Thyroid gland (tissue), 4 donors: ENCODE measurements around the gene GDA. TPM values are rescaled to one million over a fixed set of nuclear protein-coding genes. Genes with fewer than 3 reads are reported as not detected.

Experiments
- DNase-seq, 2 donors: peaks; one replicate each; pipeline ENCODE4 v3.0.0-alpha.2; 2019
- H3K27ac ChIP-seq, 3 donors: fragments of 200-600 bp; sonication (generic); 1 replicate in 2 of 3; 2 replicates in 1 of 3; pipeline ENCODE4 v1.5.1; 2016 to 2019; ENCODE audit warnings: mild to moderate bottlenecking in 1 of 3, moderate library complexity in 1 of 3
- H3K27me3 ChIP-seq: fragments of 200-600 bp; sonication (generic); one replicate; pipeline ENCODE4 v1.5.1; 2019
- H3K36me3 ChIP-seq, 2 donors: fragments of 200-600 bp; sonication (generic); one replicate each; pipeline ENCODE4 v1.5.1; 2016 to 2019
- H3K4me1 ChIP-seq, 2 donors: fragments of 200-600 bp; sonication (generic); one replicate each; pipeline ENCODE4 v1.5.1; 2017 to 2019
- H3K4me3 ChIP-seq, 3 donors: fragments of 200-600 bp; sonication (generic); replicated peaks in 1 of 3; 1 replicate in 2 of 3; 2 replicates in 1 of 3; pipeline ENCODE4 v1.5.1; 2016; ENCODE audit warnings: mild to moderate bottlenecking in 1 of 3
- H3K9me3 ChIP-seq: fragments of 200-600 bp; sonication (generic); one replicate; pipeline ENCODE4 v1.5.1; 2017
- POLR2A ChIP-seq, 2 donors: fragments of 450-650 bp; IDR thresholded peaks; one replicate each; pipeline ENCODE4 v1.6.1; 2017; ENCODE audit warnings: antibody characterized with exemption in 2 of 2, mild to moderate bottlenecking in 2 of 2, moderate library complexity in 1 of 2
- WGBS, 2 donors: methylation state at CpG; one replicate each; pipeline ENCODE4 v1.1.5; 2017; 5-methylcytosine and 5-hydroxymethylcytosine counted together
- intact Hi-C: fragments of 100-400 bp; cut with DNase I; formaldehyde crosslinking; loops from one replicate; pipeline ENCODE4 v1.15.1; 2023
- total RNA-seq, 4 donors: library from RNA; depleted of rRNA; stranded (reverse); fragments of >200 nt; gene quantifications; one replicate each; pipeline ENCODE4 v1.2.3, GENCODE V29; 2016
- TF ChIP-seq, protein P1 (sequence below), 6 experiments: fragments of 200-600 bp in 3 of 6; fragments of 450-650 bp in 3 of 6; sonication (generic) in 3 of 6; IDR thresholded peaks; one replicate each; pipeline ENCODE4 v1.5.1; 2016 to 2019; ENCODE audit warnings: antibody characterized with exemption in 6 of 6, mild to moderate bottlenecking in 2 of 6, inconsistent platforms in 1 of 6, moderate library complexity in 1 of 6

Gene GDA
- total RNA-seq, 4 donors from 2014 or later: 0.78 TPM; not detected in 3

DNA sequence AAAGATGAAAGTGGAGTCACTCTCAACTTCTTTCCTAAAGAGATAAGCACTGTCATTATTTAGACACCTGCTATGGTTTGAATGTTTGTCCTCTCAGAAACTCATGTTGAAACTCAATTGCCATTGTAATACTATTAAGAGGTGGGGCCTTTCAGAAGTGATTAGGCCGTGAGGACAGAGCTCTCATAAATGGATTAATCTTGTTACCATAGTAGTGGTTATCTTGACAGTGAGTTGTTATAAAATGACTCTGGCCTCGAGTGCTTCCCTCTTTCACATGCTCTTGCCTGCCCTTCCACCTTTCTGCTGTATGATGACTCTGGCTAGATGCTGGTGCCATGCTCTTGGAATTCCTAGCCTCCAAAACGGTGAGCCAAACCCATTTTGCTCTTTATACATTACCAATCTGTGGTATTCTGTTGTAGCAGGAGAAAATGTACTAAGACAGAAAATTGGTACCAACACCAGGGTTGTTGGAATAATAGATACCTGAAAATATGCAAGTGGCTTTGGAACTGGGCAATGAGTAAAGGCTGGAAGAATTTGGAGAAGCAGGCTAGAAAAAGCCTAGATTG, 38.0 kb downstream of the GDA start:
- DNase-seq: no peak
- TF ChIP-seq, protein P1, sequence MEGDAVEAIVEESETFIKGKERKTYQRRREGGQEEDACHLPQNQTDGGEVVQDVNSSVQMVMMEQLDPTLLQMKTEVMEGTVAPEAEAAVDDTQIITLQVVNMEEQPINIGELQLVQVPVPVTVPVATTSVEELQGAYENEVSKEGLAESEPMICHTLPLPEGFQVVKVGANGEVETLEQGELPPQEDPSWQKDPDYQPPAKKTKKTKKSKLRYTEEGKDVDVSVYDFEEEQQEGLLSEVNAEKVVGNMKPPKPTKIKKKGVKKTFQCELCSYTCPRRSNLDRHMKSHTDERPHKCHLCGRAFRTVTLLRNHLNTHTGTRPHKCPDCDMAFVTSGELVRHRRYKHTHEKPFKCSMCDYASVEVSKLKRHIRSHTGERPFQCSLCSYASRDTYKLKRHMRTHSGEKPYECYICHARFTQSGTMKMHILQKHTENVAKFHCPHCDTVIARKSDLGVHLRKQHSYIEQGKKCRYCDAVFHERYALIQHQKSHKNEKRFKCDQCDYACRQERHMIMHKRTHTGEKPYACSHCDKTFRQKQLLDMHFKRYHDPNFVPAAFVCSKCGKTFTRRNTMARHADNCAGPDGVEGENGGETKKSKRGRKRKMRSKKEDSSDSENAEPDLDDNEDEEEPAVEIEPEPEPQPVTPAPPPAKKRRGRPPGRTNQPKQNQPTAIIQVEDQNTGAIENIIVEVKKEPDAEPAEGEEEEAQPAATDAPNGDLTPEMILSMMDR (IDR thresholded peaks at IDR 0.05): no peak
- TF ChIP-seq POLR2A (IDR thresholded peaks at IDR 0.05): no peak
- Histone ChIP-seq H3K4me1 (no peaks in the 10 kb centered on the region), H3K9me3 (no peaks in the 10 kb centered on the region), H3K27ac (no peak overlapping the region), H3K36me3 (no peaks in the 10 kb centered on the region), H3K4me3 (no peak overlapping the region), H3K27me3 (no peaks in the 10 kb centered on the region)
- intact Hi-C loops: no loop called here
- WGBS, 2 donors: 57 to 65% methylated on average over 3 of the region's 3 CpGs

DNA sequence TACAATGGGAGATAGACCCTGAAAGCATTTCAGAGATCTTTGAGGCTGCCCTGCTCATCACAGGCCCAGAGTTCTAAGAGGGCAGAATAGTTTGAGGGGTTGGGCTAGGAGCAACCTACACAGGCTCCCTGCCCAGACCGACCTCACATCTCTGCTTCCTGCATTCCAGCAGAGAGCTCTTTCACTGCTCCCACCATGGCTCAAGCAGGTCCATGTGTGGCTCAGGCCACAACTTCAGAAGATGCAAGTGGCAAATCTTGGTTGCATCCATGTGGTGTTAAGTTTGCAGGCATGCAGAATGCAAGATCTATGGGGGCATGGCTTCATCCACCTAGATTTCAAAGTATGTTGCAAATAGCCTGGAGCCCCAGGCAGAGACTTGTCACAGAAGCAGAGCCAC, 39.0 kb downstream of the GDA start:
- no peaks in the 10 kb centered on the region for H3K4me1 ChIP-seq
- no peaks in the 10 kb centered on the region for H3K36me3 ChIP-seq
- WGBS, 2 donors: 43 to 50% methylated on average over 1 of the region's 1 CpG
- H3K4me3 ChIP-seq: no peak overlapping the region
- intact Hi-C loops: no loop called here
- DNase-seq: no peak
- TF ChIP-seq POLR2A (IDR thresholded peaks at IDR 0.05): no peak
- no peak overlapping the region for H3K27ac ChIP-seq
- no peaks in the 10 kb centered on the region for H3K9me3 ChIP-seq
- no peaks in the 10 kb centered on the region for H3K27me3 ChIP-seq

DNA sequence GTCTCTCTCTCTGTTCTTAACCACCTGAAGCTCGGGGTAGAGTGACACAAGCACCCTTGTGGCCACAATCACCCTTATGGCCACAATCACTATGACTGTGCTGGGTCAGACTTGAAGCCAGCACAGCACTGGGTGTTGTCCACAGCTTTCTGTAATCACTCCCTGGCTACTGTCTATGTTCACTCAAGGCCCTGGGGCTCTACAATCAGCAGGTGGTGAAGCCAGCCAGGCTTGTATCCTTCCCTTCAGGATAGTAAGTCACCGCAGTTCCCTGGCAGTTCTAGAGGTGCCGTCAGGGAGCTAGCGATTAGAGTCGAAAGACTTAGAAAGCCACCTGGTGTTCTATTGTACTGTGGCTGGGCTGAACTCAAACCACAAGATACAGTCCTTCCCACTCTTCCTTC, 44.2 kb downstream of the GDA start:
- Histone ChIP-seq H3K9me3 (no peaks in the 10 kb centered on the region), H3K36me3 (no peaks in the 10 kb centered on the region), H3K27ac (no peak overlapping the region), H3K4me3 (no peak overlapping the region), H3K27me3 (no peaks in the 10 kb centered on the region), H3K4me1 (no peaks in the 10 kb centered on the region)
- intact Hi-C loops: no loop called here
- DNase-seq: no peak
- TF ChIP-seq, protein P1 (IDR thresholded peaks at IDR 0.05): no peak
- TF ChIP-seq POLR2A (IDR thresholded peaks at IDR 0.05): no peak
- WGBS, 2 donors: 63 to 72% methylated on average over 5 of the region's 5 CpGs

DNA sequence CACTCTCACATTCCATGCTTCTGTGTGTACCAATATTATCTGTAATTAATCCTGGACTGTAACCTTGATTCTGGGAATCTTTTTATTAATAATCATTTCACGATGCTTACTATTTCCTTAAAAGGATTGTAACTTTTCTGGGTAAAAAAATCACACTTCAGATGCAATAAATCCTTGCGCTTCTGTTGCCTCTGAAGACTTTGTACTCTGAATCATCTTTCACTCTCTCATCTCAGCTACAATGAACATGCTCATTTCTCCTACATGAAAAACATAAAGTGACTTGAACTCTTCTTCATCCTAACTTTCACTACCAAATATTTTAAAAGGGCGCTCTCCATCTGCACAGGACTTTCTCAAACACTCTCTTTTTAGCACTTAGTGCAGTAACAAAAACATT, 50.0 kb downstream of the GDA start:
- no peaks in the 10 kb centered on the region for H3K27me3 ChIP-seq
- intact Hi-C loops: no loop called here
- WGBS, 2 donors: 56 to 74% methylated on average over 3 of the region's 3 CpGs
- H3K36me3 ChIP-seq: no peaks in the 10 kb centered on the region
- H3K4me1 ChIP-seq: no peaks in the 10 kb centered on the region
- no peak overlapping the region for H3K4me3 ChIP-seq
- no peak overlapping the region for H3K27ac ChIP-seq
- H3K9me3 ChIP-seq: no peaks in the 10 kb centered on the region
- no peak for DNase-seq
- TF ChIP-seq POLR2A (IDR thresholded peaks at IDR 0.05): no peak
- TF ChIP-seq, protein P1 (IDR thresholded peaks at IDR 0.05): no peak

DNA sequence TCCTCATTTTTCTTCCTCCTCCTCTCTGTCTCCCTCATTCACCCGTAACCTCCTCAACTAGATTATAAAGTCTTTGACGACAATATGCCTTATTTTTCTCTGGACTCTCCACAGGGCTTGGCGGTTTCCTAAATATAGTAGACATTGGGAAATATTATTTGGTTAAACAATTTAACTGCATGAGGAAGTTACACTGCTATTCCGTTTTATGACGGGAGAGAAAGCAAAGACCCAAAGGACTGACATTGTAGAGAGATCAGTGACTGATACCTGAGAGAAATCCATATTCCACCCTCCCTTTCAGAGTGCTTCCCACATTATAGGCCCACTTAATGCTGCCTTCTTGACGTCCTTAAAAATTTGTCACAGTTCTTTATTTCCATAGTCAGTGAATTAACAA, 51.2 kb downstream of the GDA start:
- no peak for DNase-seq
- no peaks in the 10 kb centered on the region for H3K36me3 ChIP-seq
- no peak overlapping the region for H3K4me3 ChIP-seq
- intact Hi-C loops: no loop called here
- no peaks in the 10 kb centered on the region for H3K27me3 ChIP-seq
- TF ChIP-seq POLR2A (IDR thresholded peaks at IDR 0.05): no peak
- TF ChIP-seq, protein P1 (IDR thresholded peaks at IDR 0.05): no peak
- no peaks in the 10 kb centered on the region for H3K4me1 ChIP-seq
- 79 to 88% methylated on average over 6 of the region's 6 CpGs for WGBS, 2 donors
- H3K9me3 ChIP-seq: no peaks in the 10 kb centered on the region
- H3K27ac ChIP-seq: no peak overlapping the region

DNA sequence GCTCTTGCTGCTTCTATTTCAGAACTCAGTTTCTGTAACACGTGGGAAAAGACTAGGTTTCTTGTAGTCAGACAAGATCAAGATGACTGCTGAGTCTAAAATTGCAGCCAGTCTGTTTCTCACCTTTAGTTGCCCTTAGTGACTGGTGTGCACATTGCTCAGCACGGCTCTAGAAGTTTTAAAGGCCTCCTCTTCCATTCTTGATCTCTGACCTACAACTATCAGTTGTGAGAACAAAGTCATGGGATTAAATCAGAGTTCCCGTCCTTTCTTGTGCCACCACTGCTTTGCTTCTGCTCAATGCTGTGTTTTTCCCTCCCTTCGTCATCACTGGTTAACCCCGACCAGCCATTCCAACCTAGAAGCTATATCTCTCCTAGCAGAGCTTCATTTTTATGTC, 52.8 kb downstream of the GDA start:
- Histone ChIP-seq H3K36me3 (no peaks in the 10 kb centered on the region), H3K9me3 (no peaks in the 10 kb centered on the region), H3K27me3 (no peaks in the 10 kb centered on the region), H3K27ac (no peak overlapping the region), H3K4me1 (no peaks in the 10 kb centered on the region), H3K4me3 (no peak overlapping the region)
- no peak for DNase-seq
- no peak for TF ChIP-seq POLR2A (IDR thresholded peaks at IDR 0.05)
- TF ChIP-seq, protein P1 (IDR thresholded peaks at IDR 0.05): no peak
- intact Hi-C loops: no loop called here
- WGBS, 2 donors: 76 to 77% methylated on average over 5 of the region's 5 CpGs
